ENCODE measurements around the gene PCDH12.
"Not testable (repeated sequence)": the region's sequence is repeated elsewhere in the genome, so short reads cannot be mapped to it uniquely, and the experiment has no call there.

Gene PCDH12

DNA sequence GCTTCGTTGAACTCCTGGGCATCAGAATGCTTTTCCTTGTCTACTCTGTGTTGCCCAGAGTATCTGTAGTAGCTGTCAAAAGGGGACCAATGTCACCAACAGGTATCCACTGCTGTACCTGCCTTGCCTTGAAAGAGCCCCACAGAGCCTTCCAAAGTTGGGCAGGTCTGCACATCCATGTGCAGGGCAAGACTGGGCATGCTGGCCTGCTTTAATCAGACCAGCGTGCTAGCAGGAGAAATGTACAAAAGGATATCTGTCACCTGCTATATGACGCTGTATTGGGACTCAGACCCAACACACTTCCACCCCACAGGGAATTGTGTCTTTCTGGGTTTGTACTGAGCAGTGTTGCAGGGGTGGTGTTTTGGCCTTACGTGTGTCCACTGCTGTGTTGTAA is 22.5 kb downstream of the PCDH12 start:
- no peak for DNase-seq

DNA sequence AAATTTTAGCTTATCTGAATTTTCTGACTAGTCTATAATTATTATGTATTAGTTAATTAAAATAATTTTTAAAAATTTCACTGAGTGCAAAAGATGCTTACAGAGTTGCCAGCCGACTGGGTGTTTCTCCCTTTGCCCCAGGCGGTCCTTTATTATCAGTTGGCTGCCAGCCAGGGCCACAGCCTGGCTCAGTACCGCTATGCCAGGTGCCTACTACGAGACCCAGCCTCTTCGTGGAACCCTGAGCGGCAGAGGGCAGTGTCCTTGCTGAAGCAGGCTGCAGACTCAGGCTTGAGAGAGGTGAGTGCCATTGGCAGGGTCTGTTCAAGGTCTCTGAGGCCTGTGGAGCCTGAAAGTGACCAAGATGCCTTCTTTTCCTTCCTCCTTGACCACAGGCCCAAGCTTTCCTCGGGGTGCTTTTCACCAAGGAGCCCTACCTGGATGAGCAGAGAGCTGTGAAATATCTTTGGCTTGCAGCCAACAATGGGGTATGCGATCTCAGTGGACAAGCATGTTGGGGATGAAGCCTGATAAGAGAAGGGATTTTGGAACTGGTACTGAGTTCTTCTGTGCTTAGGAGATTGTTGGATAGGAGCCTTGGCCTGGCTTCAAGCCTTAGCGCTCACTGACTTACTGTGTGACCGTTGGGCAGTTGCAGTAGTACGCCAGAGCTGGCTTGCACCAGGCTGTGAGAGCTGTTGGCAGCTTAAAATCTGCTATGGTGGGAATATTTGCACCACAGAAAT is 23.7 kb downstream of the PCDH12 start:
- no peak for DNase-seq

DNA sequence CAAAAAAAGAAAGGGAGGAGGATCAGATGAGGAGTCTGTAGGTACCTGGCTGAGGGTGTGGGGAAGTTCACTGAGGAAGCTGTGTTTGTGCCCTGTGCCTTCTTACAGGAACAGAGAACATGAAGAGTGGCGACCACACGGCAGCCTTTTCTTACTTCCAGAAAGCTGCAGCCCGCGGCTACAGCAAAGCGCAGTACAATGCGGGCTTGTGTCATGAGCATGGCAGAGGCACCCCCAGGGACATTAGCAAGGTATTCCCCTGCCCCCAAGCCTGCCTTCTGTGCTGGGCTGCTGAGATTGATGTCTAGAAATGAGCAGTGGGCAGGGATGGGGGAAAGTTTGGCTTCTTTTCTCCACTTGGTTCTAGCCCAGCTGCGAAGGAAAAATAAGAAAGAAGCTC is 24.9 kb downstream of the PCDH12 start:
- DNase-seq, result no peak

DNA sequence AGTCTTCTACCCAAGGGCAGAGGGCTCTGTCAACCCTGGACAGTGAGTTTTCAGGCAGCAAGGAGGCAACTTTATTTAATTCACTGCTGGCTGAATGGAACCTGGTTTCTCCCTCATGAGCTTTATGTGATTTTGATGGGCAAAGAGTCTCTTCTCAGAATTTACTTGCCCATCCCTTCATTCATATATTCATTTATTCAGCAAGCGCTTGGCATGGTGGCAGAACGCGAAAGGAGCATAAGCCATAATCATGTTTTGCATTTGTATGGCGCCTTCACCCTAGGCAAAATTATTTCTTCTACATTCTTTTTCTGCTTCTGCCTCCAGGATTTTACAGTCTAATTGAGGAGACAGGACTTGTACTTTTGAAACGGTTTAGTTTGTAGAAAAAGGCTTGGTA is 26.3 kb downstream of the PCDH12 start:
- DNase-seq, result no peak

GRCh38 chr5:141929398-141930058 is 28.5 kb downstream of the PCDH12 start:
- DNase-seq, result no peak

- no peak for DNase-seq
Measured at GRCh38 chr5:141928051-141928450, 30.0 kb downstream of the PCDH12 start.

GRCh38 chr5:141926434-141926833 is 31.6 kb downstream of the PCDH12 start:
- no peak for DNase-seq

DNA sequence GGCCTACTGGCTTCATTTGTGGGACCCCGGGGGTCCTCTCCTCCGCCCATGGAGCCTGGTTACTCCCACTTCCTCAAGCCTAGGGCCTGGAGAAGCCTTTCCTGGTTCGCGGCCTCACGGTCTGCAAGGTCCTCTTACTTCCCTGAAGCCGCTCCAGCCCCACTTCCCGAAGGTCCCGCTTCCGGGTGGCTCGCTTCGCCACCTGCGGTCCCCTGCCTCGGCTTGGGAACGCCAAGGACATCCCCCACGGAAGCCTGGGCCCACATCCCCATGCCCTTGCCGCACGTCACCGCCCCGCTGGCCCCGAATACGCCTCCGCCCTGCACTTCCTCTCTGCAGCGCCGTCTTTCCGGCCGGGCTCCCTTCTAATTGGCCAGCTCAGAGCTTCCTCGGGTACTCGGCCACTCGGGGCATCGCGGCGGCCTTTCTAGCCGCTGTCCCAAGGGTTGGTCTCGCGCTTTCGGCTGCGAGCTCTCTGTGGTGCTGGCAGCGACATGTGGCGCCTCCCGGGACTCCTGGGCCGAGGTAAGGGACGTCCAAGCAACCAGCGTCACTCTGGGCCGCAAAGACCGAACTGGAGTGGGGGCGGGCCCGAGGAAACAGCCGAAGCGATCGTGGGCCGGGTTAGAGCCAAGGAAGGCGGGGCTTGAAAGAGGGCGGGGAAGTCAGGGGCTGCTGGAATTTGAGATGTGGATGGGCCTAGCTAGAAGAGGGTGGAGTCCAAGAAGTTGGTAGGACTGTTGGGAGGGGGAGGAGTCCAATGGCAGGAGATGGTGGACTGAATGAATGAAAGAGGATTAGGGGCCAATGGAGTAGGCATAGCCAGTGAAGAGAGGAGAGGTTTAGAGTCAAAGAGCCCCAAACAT is 34.3 kb downstream of the PCDH12 start, which contains the start of gene DELE1:
Gene DELE1 (plus strand): TSS at position 424 of the 866 bp plus-strand sequence. CDS start 71 bp downstream, at position 495.
- peak; percentile 74 for DNase-seq

DNA sequence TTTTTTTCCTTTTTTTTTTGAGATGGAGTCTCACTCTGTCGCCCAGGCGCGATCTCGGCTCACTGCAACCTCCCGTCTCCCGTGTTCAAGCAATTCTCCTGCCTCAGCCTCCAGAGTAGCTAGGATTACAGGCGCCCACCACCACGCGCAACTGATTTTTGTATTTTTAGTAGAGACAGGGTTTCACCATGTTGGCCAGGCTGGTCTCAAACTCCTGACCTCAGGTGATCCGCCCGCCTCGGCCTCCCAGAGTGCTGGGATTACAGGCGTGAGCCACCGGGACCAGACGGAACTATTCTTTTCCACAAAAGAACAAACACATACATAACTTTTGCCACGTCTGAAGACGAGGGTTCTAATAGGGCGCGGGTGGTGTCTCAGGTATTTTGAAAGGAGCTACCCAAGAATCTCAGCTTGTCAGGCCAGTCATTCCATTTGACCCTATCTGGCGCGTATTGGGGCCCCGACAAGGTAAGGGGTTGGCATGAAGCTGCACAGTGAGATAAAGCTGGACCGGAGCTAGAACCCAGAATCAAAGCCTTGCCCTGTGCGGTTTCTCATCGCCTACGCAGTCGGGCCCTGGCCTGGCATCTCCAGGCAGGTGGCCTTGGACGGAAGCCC is 35.1 kb downstream of the PCDH12 start:
- DNase-seq, result not testable (repeated sequence)

DNA sequence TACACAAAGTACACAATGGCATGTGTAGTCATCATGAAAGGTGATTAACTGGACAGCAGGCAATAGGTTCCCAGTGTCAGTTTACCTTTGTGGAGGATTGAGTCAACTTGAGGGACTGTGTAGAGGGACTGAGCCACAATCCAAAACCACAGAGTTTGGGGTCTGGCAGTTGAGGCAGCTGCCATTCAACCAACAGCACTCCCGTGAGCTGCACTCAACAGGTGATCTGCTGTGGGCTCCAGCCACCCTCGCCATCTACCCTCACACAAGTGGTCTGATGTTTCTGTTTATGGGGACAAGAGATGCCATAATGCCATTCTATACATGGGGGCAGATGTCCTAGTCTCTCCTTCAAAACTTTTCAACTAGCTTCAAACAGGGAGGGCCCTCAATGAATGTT is 37.2 kb downstream of the PCDH12 start:
- no peak for DNase-seq

DNA sequence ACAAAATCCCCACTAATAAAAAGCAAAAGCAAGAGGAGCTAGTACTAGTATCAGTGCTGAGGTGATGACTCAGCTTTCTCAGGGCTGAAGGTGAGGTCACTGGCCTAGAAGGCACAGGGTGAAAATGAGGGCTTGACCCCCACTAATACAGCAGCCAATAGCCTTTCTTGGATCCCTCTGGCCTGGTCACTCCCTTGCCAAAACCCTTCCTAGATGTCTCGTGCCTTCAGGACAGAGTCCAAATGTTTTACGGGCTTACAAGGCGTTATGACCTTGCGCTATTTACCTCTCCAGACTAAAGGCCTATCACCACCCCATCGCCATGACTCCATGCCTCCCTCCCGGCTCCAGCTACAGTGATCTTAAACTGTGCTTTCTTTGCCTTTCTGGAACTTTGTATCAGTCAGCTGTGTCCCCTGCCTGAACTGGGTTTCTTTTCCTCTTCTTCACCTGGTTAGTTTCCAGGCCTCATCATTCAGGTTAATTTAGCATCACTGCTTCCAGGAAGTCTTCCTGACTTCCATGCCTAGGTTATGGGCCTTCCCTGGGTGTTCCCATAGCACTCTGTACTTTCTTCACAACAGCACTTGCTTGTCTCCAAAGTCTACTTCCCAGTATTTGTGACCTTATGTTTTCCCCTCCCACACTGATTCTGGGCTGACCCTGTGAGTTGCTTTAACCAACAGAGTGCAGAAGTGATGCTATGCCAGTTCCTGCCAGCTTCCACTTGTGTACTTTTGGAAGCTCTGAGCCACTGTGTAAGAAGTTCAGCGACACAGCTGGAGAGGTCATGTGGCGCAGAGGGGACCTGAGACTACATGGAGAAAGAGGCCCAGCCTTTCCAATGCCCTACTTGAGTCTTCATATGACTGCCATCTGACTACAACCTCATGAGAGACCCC is 38.5 kb downstream of the PCDH12 start:
- no peak for DNase-seq

DNA sequence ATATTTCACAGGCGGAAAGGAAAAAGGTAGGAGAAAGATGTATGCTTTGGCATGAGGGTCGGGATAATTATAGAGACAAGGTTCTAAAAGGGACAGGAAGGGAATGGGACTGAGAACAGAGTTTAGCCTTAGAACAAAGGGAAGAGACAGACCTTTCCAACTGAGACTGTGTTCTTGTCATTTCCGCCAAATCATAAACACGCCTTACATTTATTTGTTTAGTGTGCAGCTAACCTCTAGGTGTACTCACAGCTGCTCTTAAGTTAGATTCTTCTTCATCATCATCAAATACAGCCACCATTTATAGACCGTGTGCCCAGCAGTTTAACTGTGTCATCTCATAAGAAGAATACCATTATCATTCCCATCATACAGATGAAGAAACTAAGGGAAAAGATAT is 40.2 kb downstream of the PCDH12 start:
- DNase-seq, result no peak

- no peak for DNase-seq
Measured at GRCh38 chr5:141916522-141916921, 41.5 kb downstream of the PCDH12 start.

DNA sequence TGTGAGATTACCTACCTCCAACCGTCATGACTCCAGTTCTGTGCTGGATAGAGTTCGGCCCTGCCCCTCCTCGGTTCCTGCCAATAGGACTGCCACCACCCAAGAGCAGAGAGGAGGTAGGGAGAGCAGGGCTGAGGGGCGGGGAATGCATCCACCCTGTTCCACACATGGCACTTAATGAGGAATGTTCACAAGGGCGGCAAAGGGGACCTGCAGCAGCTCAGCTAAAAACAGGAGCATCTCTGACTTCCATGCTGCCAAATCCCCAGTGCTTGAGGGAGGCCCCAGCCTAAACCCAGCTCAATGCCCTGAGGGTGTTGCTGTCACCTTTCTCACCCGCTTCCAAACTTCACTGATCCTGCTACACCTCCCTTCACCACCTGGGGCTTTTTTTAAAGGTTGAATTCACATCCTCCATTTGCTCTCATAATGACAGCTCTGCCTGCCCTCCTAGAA is 42.1 kb downstream of the PCDH12 start:
- DNase-seq, result no peak

DNA sequence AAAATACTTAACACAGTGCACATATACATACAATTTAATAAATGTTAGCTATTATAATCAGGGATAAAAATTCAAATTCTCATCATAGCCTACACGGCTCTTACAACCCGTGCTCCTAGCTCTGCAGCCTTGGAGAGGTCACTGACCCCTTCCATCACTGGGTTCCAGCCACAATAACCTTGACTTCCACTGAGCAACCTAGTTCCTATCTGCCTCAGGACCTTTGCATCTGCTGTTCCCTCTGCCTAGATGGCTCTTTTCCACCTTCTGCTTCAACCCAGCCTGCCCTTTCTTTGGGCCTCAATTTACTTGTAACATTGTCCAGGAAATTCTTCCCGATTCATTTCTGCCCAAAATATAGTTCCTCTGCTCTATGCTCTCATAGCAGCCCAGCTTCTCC is 43.2 kb downstream of the PCDH12 start:
- no peak for DNase-seq

DNA sequence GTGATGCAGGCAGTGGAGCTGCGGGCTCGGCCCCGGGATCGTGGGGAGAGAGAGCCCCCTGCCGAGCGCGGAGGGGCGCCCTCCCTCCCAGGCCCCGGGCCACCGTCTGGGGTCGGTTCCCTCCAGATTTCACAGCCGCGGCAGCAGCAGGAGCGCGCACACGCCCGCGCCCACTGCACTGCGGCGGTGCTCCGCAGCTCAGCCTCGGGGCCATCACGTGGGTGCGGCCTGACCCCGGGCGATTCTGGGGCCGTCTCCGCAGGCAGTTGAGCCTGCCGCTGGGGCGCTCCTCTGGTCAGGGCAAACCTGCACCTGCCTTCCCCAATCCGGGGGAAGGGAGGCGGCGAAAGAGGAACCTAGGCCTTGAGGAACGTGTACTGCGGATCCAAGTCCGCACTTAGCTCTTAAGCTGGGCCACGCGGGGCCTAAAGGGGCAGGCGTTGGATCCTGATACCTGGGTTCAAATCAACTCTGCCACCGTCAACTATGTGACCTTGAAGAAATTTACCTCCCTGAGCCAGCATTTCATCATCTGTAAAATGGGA is 43.7 kb downstream of the PCDH12 start:
- DNase-seq, result peak; percentile 53

- no peak for DNase-seq
Measured at GRCh38 chr5:141913560-141914198, 44.3 kb downstream of the PCDH12 start.

DNA sequence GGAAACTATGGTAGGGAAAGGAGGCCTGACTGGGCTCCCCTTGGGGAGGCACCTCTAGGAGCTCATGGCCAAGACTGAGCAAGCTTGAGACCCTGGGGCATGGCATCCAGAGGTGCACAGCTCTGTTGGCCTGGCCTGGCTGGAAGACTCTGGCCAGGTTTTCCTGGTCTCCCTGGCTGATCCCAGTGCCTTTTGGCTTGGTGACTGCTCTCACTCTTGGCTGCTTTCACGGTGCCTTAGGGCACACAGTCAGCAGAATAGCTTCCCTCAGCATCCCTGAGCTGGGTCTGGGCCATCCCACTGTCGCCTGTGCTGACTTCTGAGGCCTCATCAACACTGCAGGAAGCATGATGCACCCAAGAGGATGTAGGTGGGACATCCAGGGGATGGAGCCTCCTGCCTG is 47.7 kb downstream of the PCDH12 start:
- DNase-seq, result no peak

- no peak for DNase-seq
Measured at GRCh38 chr5:141909212-141909611, 48.8 kb downstream of the PCDH12 start.

GRCh38 chr5:141908796-141909195 is 49.2 kb downstream of the PCDH12 start:
- no peak for DNase-seq

- DNase-seq, result no peak
Measured at GRCh38 chr5:141906972-141907371, 51.0 kb downstream of the PCDH12 start.

All from GF-D8 (cell line).